NCI-H1105 treated with DMSO at 0.1 percent for 48 hours (cell line): ENCODE data around the gene AHSP.
"Not testable (repeated sequence)": the region's sequence is repeated elsewhere in the genome, so short reads cannot be mapped to it uniquely, and the experiment has no call there.

Experiments used
- DNase-seq: peaks from one replicate; lab custom pipeline; 2025; lab: John Stamatoyannopoulos, UW

Gene AHSP

GRCh38 chr16:31531096-31531495 lies 3.4 kb downstream of the AHSP start:
- DNase-seq = no peak

GRCh38 chr16:31532120-31532519 lies 4.4 kb downstream of the AHSP start:
- DNase-seq = no peak

- no peak for DNase-seq
Observed at GRCh38 chr16:31532896-31533295, 5.2 kb downstream of the AHSP start.

- no peak for DNase-seq
Observed at GRCh38 chr16:31535737-31536136, 8.0 kb downstream of the AHSP start.

GRCh38 chr16:31536804-31537361 lies 9.2 kb downstream of the AHSP start:
- DNase-seq = no peak

- no peak for DNase-seq
Observed at GRCh38 chr16:31537362-31538242, 9.9 kb downstream of the AHSP start.

- not testable (repeated sequence) for DNase-seq
Observed at GRCh38 chr16:31538243-31538598, 10.5 kb downstream of the AHSP start.

- not testable (repeated sequence) for DNase-seq
Observed at GRCh38 chr16:31539762-31540161, 12.1 kb downstream of the AHSP start.

GRCh38 chr16:31542763-31543162 lies 15.1 kb downstream of the AHSP start:
- no peak for DNase-seq

- DNase-seq = no peak
Observed at GRCh38 chr16:31561426-31562233, 33.9 kb downstream of the AHSP start.

- no peak for DNase-seq
Observed at GRCh38 chr16:31568577-31569359, 41.1 kb downstream of the AHSP start.

GRCh38 chr16:31569360-31569717 lies 41.6 kb downstream of the AHSP start:
- no peak for DNase-seq

GRCh38 chr16:31572821-31573220 lies 45.1 kb downstream of the AHSP start:
- no peak for DNase-seq

- DNase-seq = not testable (repeated sequence)
Observed at GRCh38 chr16:31574159-31574558, 46.5 kb downstream of the AHSP start.

- DNase-seq = no peak
Observed at GRCh38 chr16:31577411-31577810, 49.7 kb downstream of the AHSP start.
